T-helper 22 cell (primary cell): ENCODE data around the gene WDR74.

ENCODE experiments used
- DNase-seq: peaks from one replicate; pipeline ENCODE4 v3.0.0-alpha.2; 2020; ENCODE audit warnings: low read depth

Gene WDR74

GRCh38 chr11:62792202-62792575 lies 47.2 kb downstream of the WDR74 start:
- DNase-seq: peak; percentile 15

- DNase-seq: peak; percentile 82
Observed at GRCh38 chr11:62791501-62792201, 47.7 kb downstream of the WDR74 start, which contains the start of gene TMEM223. Gene TMEM223 (minus strand): TSS chr11:62792006. CDS start chr11:62791994, 12 bp downstream.

GRCh38 chr11:62789576-62789975 lies 49.8 kb downstream of the WDR74 start:
- DNase-seq: no peak

GRCh38 chr11:62788991-62789390 lies 50.4 kb downstream of the WDR74 start:
- DNase-seq: no peak

GRCh38 chr11:62787005-62787759 lies 52.2 kb downstream of the WDR74 start, which contains the start of gene TMEM179B:
Gene TMEM179B (plus strand): TSS chr11:62787402. CDS start chr11:62787432, 30 bp downstream.
- DNase-seq: peak; percentile 97

DNA sequence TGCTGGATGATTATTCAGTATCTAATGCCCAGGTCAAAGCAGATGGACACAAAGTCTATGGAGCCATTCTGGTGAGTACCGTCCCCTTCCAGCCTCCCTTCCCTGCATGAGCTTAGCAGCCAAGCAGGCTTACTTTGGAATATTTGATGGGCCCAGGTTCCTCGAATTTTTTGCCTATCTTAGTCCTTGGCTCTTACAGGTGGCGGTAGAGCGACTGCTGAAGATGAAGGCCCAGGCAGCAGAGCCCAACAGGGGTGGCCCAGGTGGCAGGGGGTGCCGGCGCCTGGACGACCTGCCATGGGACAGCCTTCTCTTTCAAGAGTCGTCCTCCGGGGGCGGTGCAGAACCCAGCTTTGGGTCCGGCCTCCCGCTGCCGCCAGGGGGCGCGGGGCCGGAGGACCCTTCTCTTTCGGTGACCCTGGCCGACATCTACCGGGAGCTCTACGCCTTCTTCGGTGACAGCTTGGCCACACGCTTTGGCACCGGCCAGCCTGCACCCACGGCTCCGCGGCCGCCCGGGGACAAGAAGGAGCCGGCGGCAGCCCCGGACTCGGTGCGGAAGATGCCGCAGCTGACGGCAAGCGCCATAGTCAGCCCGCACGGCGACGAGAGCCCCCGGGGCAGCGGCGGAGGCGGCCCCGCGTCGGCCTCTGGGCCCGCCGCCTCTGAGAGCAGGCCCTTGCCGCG lies 52.9 kb downstream of the WDR74 start:
- DNase-seq: peak; percentile 67
